Measurements from ENCODE around the gene TENM3. TPM values are rescaled to one million over a fixed set of nuclear protein-coding genes. Genes with fewer than 3 reads are reported as not detected.

Gene TENM3
- 20.0 and 22.7 TPM in 2 replicates for total RNA-seq

GRCh38 chr4:182243204-182243603 is at the start of gene TENM3:
TENM3 (plus strand) TSS chr4:182243402; CDS start chr4:182324021, 80,619 bp downstream.

Measured in endothelial cell of coronary artery (primary cell).